Activated naive CD4-positive, alpha-beta T cell (primary cell): ENCODE measurements around the gene PPP6R1.

Source experiments
- DNase-seq, 4 experiments: peaks; one replicate each; lab custom pipeline; 2025; lab: John Stamatoyannopoulos, UW

PPP6R1 gene

DNA sequence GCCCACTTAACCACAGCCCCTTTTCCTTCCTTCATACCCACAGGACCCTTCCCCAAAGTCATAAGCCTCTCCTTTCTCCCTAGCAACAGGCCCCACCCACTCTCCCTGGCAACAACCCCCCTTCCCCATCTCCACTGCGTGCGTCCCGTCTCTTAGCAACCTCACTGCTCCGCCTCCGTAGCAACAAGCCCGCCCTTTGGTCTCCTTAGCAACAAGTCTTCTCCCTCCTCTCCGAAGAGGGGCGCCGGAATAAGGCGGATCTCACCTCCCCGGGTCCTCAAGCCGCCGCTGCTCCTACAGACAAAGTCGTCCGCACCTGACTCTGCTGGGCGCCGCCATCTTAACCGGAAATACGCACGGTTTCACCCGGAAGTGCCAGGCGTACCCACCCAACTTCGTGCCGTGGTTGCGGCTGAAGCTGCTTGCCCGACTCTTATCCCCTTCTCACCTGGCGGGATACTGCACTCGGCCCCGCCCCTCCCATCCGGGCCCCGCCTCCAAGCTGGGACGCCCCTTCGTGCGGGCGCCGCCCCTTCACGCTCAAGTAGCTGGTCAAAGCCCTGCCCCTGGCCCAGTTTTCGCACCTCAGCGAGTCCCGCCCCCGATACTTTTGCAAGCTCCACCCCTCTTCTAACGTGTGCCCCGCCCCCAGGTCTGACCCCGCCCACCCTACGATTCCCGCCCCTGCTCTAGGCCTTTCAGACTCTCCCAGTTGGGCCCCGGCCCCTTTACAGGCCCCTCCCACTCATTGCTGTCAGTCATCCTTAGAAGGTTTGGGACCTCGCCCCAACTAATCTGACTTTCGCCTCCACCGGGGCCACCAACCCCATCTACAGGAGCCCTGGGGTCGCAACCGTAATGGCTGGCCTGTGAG, 21.2 kb upstream of the PPP6R1 start, which contains the start of gene HSPBP1:
Gene HSPBP1, minus strand, starts transcription at position 341 of the 874 bp plus-strand sequence. CDS start 502 bp downstream, outside the sequence.
- peak; percentile 82 to 93 (median 87) for DNase-seq

DNA sequence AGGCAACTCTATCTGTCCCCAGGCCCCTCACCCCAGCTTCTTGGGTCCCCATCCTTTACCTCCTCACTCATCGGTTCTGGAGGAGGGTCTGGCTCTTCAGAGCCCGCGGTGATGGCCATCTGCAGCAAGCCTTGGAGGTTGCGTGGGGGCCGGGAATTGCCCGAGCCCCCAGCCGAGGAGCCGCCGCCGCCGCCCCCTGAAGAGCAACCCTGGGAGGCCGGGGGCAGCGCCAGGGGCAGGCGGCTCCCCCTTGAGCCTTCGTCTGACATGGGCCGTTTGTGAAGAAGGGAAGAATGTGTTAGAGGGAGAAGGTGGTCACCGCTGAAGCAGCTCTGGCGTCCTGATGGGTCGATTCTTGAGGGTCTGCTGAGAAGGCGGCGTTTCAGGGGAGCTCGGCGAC, 20.5 kb upstream of the PPP6R1 start:
- no peak for DNase-seq

DNA sequence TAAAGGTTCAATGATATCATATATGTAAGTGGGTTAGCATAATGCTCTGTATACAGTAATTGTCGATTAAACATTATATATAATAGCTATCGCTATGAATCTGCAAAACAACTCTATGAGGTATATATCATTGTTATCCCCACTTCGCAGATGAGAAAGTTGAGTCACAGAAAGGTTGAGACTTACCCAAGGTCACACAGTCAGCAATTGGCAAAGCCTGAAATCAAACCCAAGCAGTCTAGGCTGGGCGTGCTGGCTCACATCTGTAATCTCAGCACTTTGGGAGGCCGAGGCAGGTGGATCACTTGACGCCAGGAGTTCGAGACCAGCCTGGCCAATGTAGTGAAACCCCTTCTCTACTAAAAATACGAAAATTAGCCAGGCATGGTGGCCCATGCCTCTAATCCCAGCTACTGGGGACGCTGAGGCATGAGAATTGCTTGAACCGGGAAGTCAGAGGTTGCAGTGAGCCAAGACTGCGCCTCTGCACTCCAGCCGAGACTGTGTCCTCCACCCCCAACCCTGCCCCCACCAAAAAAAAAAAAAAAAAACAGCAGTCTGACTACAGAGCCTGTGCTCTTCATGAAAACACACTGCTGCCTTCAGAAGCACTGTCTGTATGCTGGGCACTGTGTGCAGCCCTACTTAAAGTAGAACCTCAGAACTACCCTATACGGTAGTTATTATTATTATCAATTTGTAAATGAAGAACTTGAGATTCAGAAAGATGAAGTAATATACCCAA, 19.7 kb upstream of the PPP6R1 start:
- DNase-seq: no peak

DNA sequence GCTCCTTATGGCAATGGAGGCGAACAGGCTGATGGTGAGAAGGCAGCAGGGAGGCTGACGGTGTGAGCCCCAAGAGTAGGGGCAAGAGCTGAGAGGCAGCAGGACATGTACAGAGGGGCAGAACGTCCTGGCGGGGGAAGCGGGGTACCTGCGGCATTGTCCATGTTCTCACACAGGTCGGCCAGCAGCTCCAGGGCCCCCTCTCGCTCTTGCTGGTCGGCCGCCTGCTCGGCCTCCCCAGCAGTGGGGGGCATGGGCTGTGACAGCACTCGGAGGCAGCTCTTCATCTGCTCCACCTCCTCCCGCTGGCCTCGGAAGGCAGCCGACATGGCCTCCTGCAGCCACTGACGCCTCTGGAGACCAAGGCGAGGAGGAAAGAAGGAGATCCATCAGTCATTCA, 18.7 kb upstream of the PPP6R1 start:
- DNase-seq: no peak

GRCh38 chr19:55276720-55277430, 18.1 kb upstream of the PPP6R1 start:
- no peak for DNase-seq

- DNase-seq: no peak
These were observed 17.3 kb upstream of the PPP6R1 start for GRCh38 chr19:55275851-55276719.

DNA sequence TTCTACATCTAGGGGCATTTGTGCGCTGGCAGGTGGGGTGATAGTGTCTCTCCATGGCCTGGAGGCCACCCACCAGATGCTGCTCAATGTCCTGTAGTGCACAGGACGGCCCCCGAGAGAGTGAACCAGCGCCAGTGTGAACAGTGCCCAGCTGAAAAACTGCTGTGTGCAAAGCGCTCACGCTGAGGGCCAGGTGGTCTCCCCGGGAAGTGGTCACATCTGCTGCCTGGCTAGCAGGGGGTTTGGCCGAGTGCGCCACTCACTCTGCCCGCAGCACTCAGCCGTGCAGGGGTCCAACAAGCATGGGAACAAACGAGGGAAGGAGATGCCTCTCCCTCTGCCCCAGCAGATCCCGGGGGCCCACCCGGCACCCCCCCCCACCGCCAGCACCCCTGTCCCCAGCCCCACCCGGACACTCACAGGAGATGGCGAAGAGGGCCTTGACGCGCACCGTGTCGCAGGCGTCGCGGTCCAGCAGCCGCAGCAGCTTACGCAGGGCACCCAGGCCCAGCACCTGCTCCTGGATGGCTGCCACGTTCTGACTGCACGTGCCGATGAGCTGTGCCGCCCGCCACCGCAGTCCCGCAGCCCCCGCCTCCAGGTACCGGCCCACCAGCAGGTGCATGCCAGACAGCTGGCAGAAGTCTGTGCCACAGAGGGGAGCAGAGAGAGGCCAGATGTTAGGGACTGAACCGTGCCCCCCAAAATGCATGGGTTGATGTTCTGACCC, 15.3 kb upstream of the PPP6R1 start:
- no peak for DNase-seq

- DNase-seq: no peak
These were observed 13.3 kb upstream of the PPP6R1 start for GRCh38 chr19:55272142-55272541.

- no peak for DNase-seq
These were observed 11.5 kb upstream of the PPP6R1 start for GRCh38 chr19:55270172-55270942.

DNA sequence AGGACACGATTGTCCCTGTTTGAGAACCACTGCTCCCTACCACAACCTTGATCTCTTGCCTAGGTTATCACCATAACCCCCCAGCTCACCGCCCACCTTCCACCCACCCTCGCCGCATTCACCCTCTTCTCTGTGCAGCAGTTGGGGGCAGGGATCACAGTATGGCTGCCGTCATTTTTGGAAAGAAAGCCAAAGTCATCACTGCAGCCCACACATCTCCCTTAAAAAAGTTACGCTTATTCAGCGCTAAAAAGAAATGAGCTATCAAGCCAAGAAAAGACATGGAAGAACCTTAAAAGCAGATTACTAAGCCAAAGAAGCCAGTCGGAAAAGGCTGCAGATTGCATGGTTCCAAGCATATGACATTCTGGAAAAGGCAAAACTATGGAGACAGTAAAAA, 10.5 kb upstream of the PPP6R1 start:
- DNase-seq: no peak

DNA sequence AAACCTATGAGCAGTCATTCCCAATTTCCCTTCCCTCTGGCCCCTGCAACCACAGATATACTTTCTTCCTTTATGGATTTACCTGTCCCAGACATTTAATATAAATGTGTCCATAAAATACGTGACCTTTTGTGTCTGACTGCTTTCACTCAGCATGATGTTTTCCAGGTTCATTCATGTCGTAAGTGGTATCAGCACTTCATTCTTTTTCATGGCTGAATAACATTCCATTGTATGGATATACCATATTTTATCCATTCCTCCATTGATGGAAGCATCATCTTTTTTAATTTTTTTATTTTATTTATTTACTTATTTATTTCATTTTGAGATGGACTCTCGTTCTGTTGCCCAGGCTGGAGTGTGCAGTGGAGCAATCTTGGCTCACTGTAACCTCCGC, 8.0 kb upstream of the PPP6R1 start:
- no peak for DNase-seq

DNA sequence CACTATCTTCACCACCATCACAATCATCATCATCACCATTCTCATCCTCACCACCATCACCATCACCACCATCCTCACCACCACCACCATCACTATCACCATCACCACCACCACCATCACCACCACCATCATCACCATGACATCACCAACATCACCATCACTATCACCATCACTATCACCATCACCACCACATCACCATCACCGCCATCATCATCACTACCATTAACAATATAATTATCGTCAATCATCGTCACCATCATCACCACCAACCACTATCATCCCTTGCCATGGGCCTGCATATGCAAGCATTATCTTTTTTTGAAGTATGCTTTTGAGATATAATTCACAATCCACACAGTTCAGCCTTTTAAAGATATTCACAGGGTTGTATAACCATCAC, 7.6 kb upstream of the PPP6R1 start:
- DNase-seq: no peak

DNA sequence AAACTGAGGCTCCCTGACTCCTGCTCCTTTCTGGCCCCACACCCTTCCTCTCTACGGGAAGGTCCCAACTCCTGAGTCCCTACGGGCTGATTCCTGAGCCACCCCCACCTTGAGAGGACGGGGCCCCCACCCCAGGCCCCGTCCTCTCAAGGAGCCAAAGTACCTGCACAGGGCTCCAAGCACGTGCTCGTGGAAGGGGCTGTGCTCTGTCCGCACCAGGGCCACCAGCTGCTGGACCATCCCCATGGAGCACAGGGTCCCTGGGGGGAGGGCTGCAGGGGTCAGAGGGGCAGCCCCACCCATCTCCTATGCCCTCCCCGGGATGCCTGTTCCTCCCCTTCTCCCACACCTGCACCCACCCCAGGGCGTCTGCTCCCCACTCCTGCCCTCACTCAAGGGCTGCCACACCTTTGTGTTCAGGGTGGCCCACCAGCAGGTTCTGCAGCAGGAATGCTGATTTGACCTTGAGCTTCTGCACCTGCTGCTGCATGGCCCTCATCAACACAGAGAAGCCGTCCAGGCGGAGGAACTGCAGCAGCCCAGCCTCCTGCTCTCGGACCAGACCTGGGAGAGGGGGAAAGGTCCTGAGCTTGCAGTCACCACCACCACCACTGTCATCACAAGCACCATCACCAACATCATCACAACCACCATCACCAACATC, 7.0 kb upstream of the PPP6R1 start:
- DNase-seq: no peak

- DNase-seq: no peak
These were observed 6.4 kb upstream of the PPP6R1 start for GRCh38 chr19:55265173-55265572.

DNA sequence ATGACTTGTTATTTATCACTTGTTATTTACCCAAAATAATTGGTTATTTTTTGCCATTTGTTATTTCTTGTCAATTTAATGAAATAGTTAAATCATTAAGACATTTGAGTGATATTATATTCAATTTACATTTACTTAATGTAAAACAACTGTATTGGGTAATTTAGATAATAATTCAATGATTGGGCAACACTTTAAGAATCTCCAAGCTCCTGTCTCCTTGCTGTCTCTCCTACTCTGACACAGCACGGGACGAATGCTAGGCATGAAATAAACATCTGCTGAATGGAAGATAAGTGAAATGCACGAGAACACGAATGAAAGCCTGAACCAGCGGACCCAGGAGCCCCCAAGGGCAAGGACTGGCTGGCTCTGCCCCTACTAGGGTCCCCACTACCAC, 5.7 kb upstream of the PPP6R1 start:
- no peak for DNase-seq

DNA sequence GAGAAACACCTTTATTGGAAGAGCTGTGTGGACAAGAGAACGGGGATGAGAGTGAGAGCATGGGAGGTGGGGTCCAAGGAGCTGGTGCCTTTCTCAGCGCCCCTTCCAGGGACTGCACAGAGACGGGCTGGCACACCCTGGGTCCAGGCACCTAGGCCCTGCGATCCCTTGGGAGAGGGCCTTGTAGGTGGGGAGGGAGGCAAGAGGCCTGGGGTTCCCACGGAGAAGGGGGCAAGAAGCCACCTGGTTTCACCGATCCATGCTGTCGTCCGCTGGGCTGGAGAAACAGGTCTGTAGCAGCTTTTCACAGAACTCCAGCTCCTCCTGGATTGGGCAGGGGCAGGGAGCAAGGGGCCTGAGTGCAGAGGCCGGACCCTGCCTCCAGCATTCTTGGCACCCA, 3.5 kb upstream of the PPP6R1 start:
- DNase-seq: no peak

GRCh38 chr19:55261671-55262126, 2.9 kb upstream of the PPP6R1 start:
- no peak for DNase-seq

DNA sequence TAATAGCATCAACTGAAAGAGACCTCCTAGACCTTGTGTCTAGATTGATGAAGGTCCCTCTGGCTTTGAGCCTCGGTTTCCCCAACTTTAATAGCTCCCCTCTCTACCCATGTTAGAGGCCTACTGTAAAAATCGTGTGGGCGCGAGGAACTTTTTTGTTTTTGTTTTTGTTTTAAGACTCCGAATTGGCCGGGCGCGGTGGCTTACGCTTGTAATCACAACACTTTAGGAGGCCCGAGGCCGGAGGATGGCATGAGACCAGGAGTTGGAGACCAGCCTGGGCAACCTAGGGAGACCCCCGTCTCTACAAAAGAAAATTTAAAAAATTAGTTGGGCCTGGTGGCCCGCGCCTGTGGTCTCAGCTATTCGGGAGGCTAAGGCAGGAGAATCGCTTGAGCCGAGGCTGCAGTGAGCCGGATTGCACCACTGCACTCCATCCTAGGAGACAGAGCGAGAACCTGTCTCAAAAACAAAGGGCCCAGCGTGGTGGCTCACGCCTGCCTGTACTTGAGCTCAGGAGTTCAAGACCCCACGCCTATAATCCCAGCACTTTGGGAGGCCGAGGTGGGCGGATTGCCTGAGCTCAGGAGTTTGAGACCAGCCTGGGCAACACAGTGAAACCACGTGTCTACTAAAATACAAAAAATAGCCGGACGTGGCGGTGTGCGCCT, 858 bp upstream of the PPP6R1 start:
- peak in 1 of 4 experiments; percentile 28 for DNase-seq

DNA sequence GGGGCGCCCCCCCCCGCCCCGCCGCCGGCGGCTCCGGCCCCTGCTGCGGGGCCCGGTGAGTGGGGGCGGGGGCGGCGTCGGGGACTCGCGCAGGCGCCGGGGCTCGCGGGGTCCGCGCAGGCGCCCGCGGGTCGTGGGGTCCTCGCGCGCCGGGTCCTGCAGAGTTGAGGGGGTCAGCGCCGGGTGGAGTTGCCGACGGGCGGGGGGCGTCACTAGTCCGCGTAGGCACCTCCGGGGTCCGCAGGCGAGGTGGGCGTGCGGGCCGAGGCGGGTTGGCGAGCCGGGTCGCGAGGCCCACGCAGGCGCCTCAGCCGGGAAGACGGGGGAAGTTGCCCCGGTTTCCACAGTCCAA, 365 bp downstream of the PPP6R1 start:
- peak in 2 of 4 experiments; percentile 45 for DNase-seq
